GM12875 (cell line): ENCODE data around the gene GSTA2.
"Not testable (repeated sequence)": the region's sequence is repeated elsewhere in the genome, so short reads cannot be mapped to it uniquely, and the experiment has no call there.

Source experiments
- H3K4me3 ChIP-seq: one replicate; pipeline ENCODE4 v1.5.1; 2011; ENCODE audit warnings: low read depth, low read length, control low read depth
- TF ChIP-seq, protein P1 (sequence below): IDR thresholded peaks from 2 replicates; pipeline ENCODE4 v1.5.1; 2011; ENCODE audit warnings: low read depth, mild to moderate bottlenecking, control low read depth, inconsistent platforms, low read length, moderate library complexity, borderline replicate concordance; ENCODE audit not compliant: insufficient read depth

The GSTA2 gene

DNA sequence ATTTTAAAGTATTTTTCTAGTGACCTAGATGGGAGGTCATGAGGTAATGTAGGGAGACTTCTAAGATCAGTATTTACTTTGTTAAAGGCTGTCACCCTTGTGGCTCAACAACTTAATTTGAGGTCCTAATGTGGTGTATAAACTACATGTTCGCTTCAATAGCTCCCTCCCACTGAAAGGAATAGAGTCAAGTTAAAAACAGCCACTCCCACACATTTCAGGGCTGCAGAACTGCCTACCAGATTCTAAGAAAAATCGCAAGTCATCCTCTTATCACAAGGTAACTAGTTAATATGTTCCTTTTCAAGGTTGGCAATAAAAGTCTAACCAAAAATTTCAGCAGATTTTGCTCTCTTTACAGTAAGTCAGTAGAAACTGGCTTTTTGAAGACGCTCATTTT, 25.2 kb upstream of the GSTA2 start:
- TF ChIP-seq, protein P1, sequence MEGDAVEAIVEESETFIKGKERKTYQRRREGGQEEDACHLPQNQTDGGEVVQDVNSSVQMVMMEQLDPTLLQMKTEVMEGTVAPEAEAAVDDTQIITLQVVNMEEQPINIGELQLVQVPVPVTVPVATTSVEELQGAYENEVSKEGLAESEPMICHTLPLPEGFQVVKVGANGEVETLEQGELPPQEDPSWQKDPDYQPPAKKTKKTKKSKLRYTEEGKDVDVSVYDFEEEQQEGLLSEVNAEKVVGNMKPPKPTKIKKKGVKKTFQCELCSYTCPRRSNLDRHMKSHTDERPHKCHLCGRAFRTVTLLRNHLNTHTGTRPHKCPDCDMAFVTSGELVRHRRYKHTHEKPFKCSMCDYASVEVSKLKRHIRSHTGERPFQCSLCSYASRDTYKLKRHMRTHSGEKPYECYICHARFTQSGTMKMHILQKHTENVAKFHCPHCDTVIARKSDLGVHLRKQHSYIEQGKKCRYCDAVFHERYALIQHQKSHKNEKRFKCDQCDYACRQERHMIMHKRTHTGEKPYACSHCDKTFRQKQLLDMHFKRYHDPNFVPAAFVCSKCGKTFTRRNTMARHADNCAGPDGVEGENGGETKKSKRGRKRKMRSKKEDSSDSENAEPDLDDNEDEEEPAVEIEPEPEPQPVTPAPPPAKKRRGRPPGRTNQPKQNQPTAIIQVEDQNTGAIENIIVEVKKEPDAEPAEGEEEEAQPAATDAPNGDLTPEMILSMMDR, result no peak
- H3K4me3 ChIP-seq, result no peak overlapping the region

DNA sequence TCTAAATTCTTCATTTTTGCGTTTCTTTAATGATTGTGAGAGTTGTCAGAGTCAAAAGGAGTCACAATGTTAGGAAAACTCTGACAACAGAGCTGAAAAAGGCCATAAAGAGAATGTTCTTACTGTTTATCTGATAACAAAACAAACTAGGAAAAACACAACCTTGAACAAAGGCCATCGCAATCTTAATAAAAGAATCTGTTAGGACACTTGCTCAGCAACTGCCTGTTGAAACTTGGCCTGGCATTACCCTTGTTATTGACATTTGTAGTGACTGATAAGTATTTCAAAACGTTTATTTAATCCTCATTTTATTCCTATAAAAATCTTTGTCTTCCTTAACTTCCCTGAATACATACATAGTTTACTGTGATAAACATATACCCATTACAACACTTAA, 24.6 kb upstream of the GSTA2 start:
- TF ChIP-seq, protein P1, result no peak

DNA sequence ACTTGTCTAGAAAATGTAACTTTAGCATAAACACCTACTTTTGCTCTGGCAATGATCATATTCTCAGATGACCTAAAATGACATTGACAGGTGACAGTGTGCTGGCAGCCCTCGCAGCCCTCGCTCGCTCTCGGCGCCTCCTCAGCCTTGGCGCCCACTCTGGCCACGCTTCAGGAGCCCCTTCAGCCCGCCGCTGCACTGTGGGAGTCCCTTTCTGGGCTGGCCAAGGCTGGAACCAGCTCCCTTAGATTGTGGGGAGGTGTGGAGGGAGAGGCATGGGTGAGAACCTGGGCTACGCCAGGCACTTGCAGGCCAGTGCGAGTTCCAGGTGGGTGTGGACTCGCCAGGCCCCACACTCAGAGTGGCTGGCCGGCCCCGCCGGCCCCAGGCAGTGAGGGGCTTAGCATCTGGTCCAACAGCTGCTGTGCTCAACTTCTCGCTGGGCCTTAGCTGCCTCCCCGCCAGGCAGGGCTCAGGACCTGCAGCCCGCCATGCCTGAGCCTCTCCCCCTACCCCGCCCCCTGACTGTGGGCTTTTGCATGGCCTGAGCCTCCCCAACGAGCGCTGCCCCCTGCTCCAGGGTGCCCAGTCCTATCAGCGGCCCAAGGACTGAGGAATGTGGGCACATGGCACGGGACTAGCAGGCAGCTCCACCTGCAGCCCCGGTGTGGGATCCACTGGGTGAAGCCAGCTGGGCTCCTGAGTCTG, 23.1 kb upstream of the GSTA2 start:
- TF ChIP-seq, protein P1, result no peak
- no peak overlapping the region for H3K4me3 ChIP-seq

More for the DNA sequence above, 24.6 kb upstream of the GSTA2 start:
- H3K4me3 ChIP-seq, result no peak overlapping the region

DNA sequence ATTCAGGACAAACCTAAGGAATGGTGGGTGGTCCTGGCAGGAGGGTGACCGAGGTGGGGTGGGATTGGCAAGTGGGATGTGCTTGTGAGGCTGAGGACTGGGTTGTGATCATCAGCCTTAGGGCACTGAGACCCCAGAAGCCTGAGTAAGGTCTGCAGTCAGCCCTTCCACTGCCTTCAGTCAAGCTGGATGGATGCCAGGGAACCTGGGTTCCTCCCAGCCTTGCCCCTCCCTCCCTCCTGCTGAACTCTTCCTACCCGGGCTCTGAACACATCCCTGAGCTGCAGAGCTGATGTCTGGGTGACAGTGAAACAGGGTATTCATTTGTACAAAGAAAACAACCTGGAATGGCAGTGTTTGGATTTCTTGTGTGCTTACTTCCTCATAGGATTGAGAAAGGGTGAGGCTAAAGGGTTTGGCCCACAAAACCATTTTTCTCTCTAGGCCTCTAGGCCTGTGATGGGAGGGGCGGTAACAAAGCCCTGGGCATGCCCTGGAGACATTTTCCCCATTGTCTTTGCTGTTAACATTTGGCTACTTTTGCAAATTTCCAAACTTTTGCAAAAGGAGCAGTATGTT, 19.5 kb upstream of the GSTA2 start:
- not testable (repeated sequence) for H3K4me3 ChIP-seq

DNA sequence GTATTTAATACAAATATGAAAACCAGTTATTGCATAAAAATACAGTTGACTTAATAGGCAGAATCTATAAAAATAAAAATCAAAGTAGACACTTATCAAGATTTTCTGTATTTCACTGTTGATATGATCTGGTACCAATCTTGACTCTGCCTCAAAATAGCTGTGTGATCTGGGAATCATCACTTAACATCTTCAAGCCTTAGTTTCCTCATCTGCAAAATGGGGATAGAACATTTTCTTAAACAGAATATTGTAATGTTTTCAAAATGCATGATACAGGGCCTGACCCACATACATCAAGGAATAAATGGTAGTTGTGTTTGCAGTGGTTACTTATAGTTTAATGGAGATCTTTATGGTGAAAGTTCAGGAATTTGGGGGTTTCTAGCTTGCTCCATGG, 18.9 kb upstream of the GSTA2 start:
- H3K4me3 ChIP-seq, result not testable (repeated sequence)

DNA sequence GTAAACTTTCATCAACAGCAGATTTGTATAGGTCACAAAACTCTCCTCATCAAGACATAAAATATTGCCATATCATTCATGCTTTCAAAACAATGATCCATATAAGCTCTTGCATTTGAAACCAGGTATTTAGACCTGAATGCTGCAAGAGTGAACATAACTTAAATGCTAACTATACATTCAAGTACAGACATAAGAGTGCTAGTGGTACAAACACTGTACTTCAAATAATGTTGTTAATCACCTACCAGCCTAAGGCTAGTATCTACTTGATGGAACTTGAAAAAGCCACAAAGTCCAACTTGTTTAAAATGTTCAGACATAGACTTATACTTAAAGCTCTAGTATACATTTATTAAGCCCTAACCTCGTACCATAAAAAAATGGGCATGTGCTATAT, 16.0 kb upstream of the GSTA2 start:
- H3K4me3 ChIP-seq, result no peak overlapping the region
- TF ChIP-seq, protein P1, result no peak

DNA sequence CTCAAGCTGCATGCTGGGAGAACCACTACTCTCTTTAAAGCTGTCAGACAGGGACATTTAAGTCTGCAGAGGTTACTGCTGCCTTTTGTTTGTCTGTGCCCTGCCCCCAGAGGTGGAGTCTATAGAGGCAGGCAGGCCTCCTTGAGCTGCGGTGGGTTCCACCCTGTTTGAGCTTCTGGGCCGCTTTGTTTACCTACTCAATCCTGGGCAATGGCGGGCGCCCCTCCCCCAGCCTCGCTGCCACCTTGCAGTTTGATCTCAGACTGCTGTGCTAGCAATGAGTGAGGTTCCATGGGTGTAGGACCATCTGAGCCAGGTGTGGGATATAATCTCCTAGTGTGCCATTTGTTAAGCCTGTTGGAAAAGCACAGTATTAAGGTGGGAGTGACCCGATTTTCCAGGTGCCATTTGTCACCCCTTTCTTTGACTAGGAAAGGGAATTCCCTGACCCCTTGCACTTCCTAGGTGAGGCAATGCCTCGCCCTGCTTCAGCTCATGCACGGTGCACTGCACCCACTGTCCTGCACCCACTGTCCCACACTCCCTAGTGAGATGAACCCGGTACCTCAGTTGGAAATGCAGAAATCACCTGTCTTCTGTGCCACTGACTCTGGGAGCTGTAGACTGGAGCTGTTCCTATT, 13.6 kb upstream of the GSTA2 start:
- H3K4me3 ChIP-seq, result not testable (repeated sequence)

DNA sequence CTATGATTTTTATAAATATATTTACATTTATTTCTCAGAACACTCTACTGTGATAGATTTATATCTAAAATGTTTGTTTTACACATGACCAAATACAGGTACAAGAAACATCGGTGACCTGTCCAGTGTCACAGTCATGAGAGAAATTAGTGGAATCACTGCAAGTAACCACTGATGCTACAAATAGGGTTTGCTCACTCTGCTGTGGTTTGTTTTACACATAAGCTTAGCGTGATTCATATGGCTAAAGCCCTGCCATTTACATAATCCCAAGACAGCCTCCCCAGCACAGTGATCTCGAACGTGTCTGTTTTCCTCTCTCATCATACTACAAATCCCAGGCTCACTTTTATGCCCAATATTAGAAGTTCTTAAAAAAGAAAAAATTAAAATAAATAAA, 6.1 kb upstream of the GSTA2 start:
- not testable (repeated sequence) for H3K4me3 ChIP-seq

DNA sequence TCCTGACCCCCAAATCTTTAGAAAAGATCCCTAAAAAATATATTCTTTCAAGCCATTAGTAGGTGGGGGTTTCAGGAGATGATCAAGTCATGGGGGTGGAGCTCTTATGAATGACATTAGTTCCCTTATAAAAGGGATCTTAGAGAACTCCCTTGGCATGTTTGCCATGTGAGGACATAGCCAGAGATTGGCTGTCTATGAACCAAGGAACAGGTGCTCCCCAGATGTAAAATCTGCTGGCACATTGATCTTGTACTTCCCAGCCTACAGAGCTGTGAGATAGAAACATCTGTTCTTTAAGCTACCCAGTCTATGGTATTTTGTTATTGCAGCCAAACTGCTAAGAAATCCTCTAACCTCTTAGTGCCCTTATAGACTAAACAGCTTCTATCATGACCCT, 4.4 kb upstream of the GSTA2 start:
- not testable (repeated sequence) for H3K4me3 ChIP-seq

DNA sequence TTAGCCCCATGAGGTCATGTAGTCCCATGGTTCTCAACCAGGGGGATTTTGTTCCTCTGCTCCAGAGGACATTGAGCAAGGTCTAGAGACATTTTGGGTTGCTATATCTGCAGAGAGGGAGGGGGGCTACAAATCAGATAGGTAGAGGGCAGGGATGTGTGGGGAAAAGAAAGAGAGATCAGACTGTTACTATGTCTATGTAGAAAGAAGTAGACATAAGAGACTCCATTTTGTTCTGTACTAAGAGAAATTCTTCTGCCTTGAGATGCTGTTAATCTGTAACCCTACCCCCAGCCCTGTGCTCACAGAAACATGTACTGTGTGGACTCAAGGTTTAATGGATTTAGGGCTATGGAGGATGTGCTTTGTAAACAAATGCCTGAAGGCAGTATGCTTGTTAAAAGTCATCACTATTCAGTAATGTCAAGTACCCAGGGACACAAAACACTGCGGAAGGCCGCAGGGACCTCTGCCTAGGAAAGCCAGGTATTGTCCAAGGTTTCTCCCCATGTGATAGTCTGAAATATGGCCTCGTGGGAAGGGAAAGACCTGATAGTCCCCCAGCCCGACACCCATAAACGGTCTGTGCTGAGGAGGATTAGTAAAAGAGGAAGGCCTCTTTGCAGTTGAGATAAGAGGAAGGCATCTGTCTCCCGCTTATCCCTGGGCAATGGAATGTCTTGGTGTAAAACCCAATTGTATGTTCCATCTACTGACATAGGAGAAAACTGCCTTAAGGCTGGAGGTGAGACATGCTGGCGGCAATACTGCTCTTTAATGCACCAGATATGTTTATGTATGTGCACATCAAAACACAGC, 1.4 kb downstream of the GSTA2 start:
- H3K4me3 ChIP-seq, result not testable (repeated sequence)
